UCSD-AML1 (cell line): Measurements from ENCODE around the gene COMMD9.
"Not testable (repeated sequence)": the region's sequence is repeated elsewhere in the genome, so short reads cannot be mapped to it uniquely, and the experiment has no call there.

Experiments
- DNase-seq: peaks from one replicate; lab custom pipeline; 2025; ENCODE audit not compliant: unreplicated experiment; lab: John Stamatoyannopoulos, UW

COMMD9 gene

GRCh38 chr11:36289226-36289852 lies at the start of gene COMMD9:
Gene COMMD9 (minus strand): TSS chr11:36289424. CDS start chr11:36289412, 12 bp downstream.
- DNase-seq, result peak; percentile 90

GRCh38 chr11:36333897-36334296 lies 44.7 kb upstream of the COMMD9 start:
- DNase-seq, result no peak

GRCh38 chr11:36333468-36333867 lies 44.2 kb upstream of the COMMD9 start:
- DNase-seq, result no peak

- no peak for DNase-seq
Observed at GRCh38 chr11:36330411-36330810, 41.2 kb upstream of the COMMD9 start.

DNA sequence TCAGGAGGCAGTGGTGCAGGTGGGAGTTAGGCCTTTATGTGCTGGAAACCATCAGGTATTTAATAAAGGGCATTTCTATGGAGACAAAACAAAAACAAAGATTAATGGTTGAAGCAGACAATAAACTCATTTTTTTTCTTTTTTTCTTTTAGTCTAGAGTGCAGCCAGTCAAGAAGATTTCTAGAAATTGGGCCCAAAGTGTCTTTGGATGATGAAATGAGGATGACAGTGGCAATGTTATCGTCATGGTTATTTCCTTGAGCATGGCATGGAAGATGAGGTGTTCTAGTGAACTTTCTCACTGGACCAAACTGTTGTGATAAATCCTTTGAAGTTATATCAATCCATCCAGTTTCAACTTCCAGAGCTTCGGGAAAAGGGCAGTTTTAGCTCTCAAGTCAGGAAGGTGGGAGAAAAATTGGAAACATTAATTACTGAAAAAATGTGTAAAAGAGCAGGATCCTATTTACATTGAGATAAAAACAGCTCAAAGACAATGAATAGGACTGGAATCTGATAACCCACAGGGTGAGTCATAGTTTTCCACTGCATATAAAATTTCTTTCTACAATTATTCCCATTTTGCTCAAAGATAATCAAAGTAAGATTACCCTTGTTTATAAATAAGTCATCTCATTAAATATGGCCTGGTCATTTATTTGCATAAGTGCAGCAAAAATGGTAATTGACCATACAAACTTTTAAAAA lies 39.9 kb upstream of the COMMD9 start:
- no peak for DNase-seq

GRCh38 chr11:36326524-36327419 lies 37.5 kb upstream of the COMMD9 start:
- no peak for DNase-seq

DNA sequence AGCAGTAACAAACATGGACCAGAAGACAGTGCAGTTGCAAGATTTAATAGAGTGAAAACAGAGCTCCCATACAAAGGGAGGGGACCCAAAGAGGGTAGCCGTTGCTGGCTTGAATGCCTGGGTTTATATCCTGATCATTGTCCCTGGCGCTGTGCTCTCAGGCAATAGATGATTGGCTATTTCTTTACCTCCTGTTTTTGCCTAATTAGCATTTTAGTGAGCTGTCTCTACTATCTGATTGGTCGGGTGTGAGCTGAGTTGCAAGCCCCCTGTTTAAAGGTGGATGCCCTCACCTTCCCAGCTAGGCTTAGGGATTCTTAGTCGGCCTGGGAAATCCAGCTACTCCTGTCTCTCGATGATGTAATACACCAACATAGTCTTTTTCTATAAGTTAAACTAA lies 36.2 kb upstream of the COMMD9 start:
- not testable (repeated sequence) for DNase-seq

DNA sequence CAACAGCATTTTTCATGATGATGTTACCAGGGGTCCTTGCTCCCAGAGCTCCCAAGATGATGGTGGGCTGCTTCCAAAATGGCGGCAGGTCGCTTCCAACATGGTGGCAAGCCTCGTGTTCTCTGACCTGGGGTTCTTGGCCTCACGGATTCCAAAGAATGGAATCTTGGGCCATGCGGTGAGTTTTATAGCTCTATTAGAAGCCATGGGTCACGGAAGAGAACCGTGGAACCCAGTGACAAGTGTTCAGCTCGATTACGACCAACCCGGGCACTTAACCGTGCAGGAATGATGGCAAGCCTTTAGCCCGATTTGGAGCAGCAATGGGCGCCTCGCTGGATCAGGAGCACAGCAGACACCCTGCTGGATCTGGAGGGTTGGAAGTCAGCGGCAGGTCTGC lies 35.7 kb upstream of the COMMD9 start:
- not testable (repeated sequence) for DNase-seq

DNA sequence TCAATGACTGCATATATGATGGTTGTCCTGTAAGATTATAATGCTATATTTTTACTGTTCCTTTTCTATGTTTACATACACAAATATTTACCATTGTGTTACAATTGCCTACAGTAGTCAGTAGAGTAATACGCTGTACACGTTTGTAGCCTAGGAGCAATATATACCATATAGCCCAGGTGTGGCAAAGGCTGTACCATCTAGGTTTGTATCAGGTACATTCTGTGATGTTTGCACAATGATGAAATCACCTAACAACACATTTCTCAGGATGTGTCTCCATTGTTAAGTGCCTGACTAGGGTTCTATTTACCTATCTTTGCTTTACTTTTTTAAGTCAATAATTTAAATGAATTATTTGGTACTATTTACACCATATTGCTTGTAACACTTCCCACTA lies 28.8 kb upstream of the COMMD9 start:
- no peak for DNase-seq

GRCh38 chr11:36316049-36316448 lies 26.8 kb upstream of the COMMD9 start:
- DNase-seq, result no peak

DNA sequence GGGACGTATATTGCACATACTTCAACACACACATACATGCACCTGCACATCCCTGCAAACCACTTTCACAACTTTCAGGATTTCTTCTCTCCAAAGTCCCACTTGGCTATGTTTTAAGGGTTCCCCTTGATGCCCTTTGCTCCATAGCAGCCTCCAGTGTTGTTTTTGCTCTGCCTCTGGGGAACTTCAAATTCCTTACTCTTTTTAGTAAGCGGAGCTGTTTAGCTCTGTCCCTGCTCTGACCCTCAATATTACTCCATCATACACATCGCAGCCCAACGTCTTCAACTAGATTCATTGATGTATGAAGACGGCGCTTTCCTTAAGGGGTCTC lies 25.2 kb upstream of the COMMD9 start:
- no peak for DNase-seq

DNA sequence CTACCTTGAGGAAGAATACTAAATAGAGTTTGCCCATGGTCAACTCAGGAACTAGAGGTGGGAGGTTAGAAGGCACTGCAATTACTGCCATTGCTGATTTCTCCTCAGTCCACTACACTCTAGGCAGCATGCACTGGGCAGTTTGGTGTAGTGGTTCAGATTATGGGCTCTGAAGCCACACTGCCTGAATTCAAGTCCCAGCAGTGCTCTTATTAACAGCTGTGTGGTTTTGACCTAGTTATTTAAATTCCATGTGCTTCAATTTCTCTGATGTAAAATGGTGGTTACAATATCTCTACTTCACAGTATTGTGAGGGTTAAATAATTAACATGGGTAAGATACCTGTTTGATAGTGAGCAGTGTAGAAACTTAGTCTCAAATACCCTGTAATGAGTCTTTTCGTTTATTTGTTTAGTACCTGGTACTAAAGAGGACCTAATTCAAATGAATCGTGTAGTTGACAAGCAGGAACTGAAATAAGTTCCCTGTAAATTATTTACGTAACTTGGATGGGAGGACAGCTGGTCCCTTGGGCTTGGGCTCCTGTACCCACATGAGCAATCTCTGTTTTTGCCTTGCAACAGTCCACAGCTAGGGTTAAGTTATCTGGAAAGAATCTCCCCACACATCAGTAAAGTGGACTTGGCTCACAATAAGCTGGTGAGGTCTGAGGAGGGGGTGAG lies 24.7 kb upstream of the COMMD9 start:
- DNase-seq, result no peak

DNA sequence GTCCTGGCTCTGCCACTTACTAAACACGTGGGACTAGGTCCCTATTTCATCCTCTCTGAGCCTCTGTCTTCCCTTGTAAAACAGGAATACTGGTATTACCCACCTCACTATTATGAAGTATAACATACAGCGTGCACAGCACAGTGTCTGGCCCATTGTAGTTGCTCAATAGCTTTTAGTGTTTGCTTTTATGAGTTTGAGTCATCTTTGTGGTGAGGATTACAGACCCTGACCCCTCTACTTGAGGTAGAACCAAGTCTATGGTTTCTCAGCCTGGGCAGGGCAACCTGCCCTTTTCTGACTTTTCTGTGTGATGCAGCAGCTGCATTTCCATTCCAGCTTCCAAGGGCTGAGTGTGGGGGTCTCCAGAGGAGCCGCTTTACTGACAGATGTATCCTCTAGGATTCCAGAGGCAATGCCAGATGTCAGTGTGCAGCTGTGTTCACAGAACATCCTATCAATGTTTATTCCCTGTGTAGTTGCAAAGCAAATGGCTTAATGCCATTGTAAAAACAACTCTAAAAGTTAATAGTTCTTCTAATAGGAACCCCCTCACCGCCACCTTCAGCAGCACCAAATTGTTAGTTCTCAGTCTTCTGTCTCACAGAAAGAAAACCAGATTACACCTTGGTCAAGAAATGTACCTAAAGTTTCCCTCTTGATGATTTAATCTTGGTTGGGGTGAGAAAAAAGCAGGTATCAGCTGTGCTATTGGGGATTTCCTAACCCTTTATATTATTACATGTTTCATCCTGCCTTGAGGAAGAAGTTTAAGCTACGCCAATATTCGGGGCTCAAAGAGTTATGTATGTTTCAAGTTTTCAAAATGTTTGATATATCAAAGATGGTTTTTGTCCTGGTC lies 23.6 kb upstream of the COMMD9 start:
- DNase-seq, result no peak

GRCh38 chr11:36311926-36312595 lies 22.8 kb upstream of the COMMD9 start:
- DNase-seq, result no peak

DNA sequence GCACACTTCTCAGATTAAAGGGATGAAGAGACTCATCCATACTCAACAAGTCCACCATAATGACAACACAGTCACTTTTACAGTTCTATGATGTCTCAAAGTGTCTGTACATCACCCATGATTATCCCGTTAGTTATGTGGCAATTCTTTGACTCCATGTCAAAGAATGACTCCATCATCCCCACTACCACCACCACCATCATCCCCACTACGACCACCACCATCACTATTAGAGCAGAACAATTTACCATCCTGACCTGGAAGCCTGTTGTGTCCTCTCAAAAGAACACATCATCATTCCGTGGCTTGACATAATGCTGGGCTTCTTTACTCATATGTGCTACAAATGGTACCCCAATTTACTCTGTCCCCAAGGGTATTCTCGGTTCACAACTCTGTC lies 20.6 kb upstream of the COMMD9 start:
- DNase-seq, result no peak

DNA sequence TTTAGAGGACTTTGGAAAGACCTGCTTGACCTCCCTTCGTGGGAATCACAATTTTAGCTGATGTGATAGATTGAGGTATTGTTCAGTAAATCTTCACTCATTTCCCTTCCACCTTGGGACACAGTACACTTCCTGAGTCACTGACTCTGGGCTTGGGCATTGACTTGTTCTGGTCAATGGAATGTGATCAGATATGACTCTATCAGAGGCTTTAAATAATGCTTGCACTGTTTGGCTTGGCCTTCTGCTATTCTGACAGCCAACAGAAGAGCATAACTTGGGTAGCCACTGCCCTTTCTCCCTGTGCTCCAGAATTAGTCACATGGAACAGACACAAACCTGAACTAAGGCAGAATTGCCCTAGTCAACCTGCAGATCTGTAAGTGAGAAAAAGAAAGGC lies 19.4 kb upstream of the COMMD9 start:
- no peak for DNase-seq

GRCh38 chr11:36306888-36307287 lies 17.7 kb upstream of the COMMD9 start:
- no peak for DNase-seq

GRCh38 chr11:36305047-36305446 lies 15.8 kb upstream of the COMMD9 start:
- no peak for DNase-seq

GRCh38 chr11:36304351-36304750 lies 15.1 kb upstream of the COMMD9 start:
- no peak for DNase-seq

DNA sequence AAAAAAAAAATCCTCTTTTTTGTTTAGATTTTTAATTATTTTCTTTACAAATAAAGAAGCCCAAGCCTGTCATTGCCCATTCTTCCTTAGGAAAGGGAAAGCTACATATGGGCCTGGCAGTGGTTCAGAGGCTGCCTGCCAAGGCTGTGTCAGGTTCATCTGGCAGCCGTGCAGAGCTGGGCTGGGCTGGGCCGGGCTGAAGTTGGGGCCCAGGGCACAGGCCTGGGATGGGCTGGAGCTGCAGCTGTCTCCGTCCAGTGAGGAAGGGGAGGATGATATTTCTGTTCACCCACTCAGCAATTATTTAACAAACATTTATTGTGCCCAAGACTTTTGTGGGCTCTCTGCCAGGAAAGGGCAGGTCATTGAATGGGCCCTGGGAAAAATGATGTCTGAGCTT lies 11.4 kb upstream of the COMMD9 start:
- DNase-seq, result no peak
